Rectal smooth muscle tissue (tissue), 1 donor: ENCODE measurements around the gene CXCL13.
"Not testable (repeated sequence)": the region's sequence is repeated elsewhere in the genome, so short reads cannot be mapped to it uniquely, and the experiment has no call there.

Source experiments
- H3K27ac ChIP-seq: one replicate; pipeline ENCODE4 v1.7.0; 2013; ENCODE audit warnings: low read depth, low read length, inconsistent platforms
- H3K27me3 ChIP-seq: one replicate; pipeline ENCODE4 v1.7.0; 2013; ENCODE audit warnings: low read length; ENCODE audit not compliant: control insufficient read depth, insufficient read depth
- H3K36me3 ChIP-seq: one replicate; pipeline ENCODE4 v1.7.0; 2013; ENCODE audit warnings: low read length; ENCODE audit not compliant: control insufficient read depth, insufficient read depth
- H3K4me1 ChIP-seq: one replicate; pipeline ENCODE4 v1.7.0; 2013; ENCODE audit warnings: low read length; ENCODE audit not compliant: control insufficient read depth, insufficient read depth
- H3K4me3 ChIP-seq: one replicate; pipeline ENCODE4 v1.7.0; 2013; ENCODE audit warnings: low read length
- H3K9ac ChIP-seq: one replicate; pipeline ENCODE4 v1.7.0; 2013; ENCODE audit warnings: low read length

The CXCL13 gene

GRCh38 chr4:77636902-77637301 lies 31.3 kb downstream of the CXCL13 start:
- Histone ChIP-seq H3K27ac (peak overlapping the region; percentile 40), H3K9ac (no peak overlapping the region), H3K36me3 (no peaks in the 10 kb centered on the region), H3K4me3 (no peak overlapping the region), H3K4me1 (peaks cover 6% of the 10 kb centered on the region), H3K27me3 (no peaks in the 10 kb centered on the region)

- H3K27ac ChIP-seq, H3K36me3 ChIP-seq, H3K9ac ChIP-seq, H3K4me1 ChIP-seq, H3K4me3 ChIP-seq, H3K27me3 ChIP-seq: not testable (repeated sequence)
Measured at GRCh38 chr4:77644069-77644468, 38.4 kb downstream of the CXCL13 start.

- H3K27ac ChIP-seq: no peak overlapping the region
- no peak overlapping the region for H3K4me3 ChIP-seq
- H3K4me1 ChIP-seq: no peaks in the 10 kb centered on the region
- no peaks in the 10 kb centered on the region for H3K36me3 ChIP-seq
- no peaks in the 10 kb centered on the region for H3K27me3 ChIP-seq
- H3K9ac ChIP-seq: no peak overlapping the region
Measured at GRCh38 chr4:77650787-77651186, 45.2 kb downstream of the CXCL13 start.

GRCh38 chr4:77651820-77652219 lies 46.2 kb downstream of the CXCL13 start:
- H3K4me1 ChIP-seq: no peaks in the 10 kb centered on the region
- H3K27me3 ChIP-seq: no peaks in the 10 kb centered on the region
- no peak overlapping the region for H3K27ac ChIP-seq
- no peak overlapping the region for H3K4me3 ChIP-seq
- H3K36me3 ChIP-seq: no peaks in the 10 kb centered on the region
- H3K9ac ChIP-seq: no peak overlapping the region

GRCh38 chr4:77652237-77652897 lies 46.7 kb downstream of the CXCL13 start:
- H3K27ac ChIP-seq: no peak overlapping the region
- no peaks in the 10 kb centered on the region for H3K4me1 ChIP-seq
- H3K9ac ChIP-seq: no peak overlapping the region
- H3K27me3 ChIP-seq: no peaks in the 10 kb centered on the region
- no peak overlapping the region for H3K4me3 ChIP-seq
- H3K36me3 ChIP-seq: no peaks in the 10 kb centered on the region

GRCh38 chr4:77653162-77653758 lies 47.6 kb downstream of the CXCL13 start:
- Histone ChIP-seq H3K4me1 (no peaks in the 10 kb centered on the region), H3K27me3 (no peaks in the 10 kb centered on the region), H3K9ac (no peak overlapping the region), H3K27ac (no peak overlapping the region), H3K36me3 (no peaks in the 10 kb centered on the region), H3K4me3 (no peak overlapping the region)

- not testable (repeated sequence) for H3K9ac ChIP-seq, H3K27ac ChIP-seq, H3K4me1 ChIP-seq, H3K4me3 ChIP-seq, H3K27me3 ChIP-seq, H3K36me3 ChIP-seq
Measured at GRCh38 chr4:77660318-77660717, 54.7 kb downstream of the CXCL13 start.
